ENCODE results near the gene FAM219A.

- no peak for TF ChIP-seq SIN3A (IDR thresholded peaks at IDR 0.05; ENCODE audit: borderline replicate concordance, insufficient read depth, low read depth, low read length)
- no peak for TF ChIP-seq TCF7L2 (IDR thresholded peaks at IDR 0.05; ENCODE audit: low read depth, low read length)
Measured at GRCh38 chr9:34496149-34496712, 37.9 kb upstream of the FAM219A start.
